CD4-positive, alpha-beta T cell treated with Interferon gamma for 1 hour (primary cell): Measurements from ENCODE around the gene DAZAP1.

Experiments used
- DNase-seq: peaks from one replicate; pipeline ENCODE4 v3.0.0-alpha.2; 2020

Gene DAZAP1

DNA sequence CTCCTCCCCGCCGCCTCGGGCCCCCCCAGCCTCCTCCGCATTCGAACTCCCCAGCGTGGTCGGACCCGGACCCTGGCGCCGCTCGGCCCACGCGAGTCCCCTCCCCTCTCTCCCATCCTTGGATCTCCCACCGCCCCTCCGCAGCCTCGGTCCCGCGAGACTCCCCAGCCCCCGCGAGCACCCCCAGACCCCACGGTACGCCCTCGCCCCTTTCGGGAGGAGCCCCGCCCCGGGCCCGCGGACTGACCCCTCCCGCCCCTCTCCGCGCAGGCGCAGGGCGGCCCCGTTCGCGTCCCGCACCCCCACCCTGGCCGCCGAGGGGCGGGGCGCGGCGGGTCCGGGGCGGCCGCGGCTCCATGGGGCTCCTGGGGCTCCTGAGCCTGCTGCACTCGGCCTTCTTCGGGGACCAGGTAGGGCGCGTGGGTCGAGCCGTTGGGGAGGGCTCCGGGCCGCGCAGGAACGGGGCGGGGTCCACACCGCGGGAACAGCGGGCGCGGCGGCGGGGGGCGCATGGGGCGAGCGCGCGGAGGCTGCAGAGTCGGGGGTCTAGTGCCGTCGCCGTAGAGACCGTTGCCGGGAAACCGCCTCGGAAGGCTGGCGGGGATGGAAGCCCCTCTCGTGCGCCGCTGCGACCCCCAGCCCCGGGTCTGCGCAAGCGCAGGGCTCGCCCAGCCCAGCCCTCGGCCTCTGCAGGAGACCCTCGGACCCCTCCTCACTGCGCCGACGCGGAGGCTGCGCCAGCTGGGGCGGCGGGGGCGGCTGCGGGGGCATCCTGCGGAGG is 38.7 kb downstream of the DAZAP1 start:
- no peak for DNase-seq

DNA sequence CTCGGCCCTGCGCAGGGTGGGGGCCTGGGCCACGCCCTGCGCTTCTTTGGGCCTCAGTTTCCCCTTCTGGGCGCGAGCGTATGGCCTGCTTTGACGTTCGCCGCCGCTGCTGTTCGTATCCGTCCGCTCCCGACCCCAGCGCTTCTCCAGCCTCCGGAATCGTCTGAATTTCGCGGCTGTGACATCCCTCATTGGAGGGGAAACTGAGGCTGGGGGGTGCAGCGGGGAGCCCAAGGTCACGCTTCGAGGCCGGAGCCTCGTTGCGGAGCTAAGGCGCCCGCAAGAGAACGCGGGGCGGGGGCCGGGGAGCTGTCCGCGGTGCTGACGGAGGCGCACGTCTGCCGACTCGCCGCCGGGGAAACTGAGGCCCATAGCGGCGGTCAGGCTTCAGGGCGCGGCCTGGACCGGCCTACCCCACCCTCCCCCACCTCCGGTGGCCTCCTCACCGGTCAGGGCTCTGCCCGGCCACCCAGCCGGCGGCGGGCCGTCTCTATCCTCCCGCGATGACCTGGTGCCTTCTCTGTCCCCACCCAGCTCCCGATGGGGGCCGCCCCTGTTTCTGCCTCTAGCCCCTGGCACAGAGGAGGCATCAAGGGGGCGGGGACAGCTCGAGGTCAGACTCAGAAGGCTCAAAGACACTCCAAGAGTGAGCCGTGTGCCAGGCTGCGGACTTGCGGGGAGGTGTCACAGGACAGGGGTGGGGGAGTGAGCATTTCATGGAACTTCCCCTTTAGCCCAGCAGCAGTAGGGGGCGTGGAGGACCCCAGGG is 39.5 kb downstream of the DAZAP1 start:
- DNase-seq: no peak

DNA sequence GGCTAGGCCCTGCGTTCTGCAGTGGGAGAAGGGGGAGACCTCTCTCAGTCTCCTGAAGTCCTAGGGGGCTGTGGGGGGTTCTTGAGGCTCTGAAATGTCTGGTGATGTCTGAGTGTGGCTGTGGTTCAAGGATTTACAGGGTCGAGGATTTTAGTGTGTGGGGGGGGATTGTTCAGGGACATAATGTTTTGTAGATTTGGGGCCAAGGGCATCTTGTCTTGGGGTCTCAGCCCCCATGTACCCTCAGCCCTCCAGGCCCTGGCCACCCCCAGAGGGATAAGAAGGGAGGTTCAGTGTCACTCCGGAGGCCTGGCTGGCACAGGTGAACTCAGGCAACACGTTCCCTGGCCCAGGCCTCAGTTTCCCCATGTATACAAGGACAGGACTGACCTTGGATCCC is 40.1 kb downstream of the DAZAP1 start:
- DNase-seq: no peak

DNA sequence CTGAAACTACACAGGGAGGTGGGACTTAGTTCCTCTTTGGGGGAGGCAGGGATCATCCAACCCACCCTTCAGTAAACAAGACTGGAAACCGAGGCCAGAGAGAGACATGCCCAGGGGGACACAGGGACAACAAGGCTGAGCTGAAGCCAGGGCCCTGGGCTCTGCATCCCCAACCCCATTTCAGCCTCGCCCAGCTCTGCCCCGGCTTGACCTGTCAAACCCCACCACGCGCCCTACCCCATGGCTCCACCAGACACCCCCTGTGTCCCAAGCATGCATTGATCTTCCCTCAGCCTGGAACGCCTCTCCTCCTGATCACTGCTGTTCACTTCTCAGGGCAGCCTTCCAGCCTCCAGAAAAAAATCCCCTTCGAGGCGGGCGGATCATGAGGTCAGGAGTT is 40.6 kb downstream of the DAZAP1 start:
- no peak for DNase-seq

DNA sequence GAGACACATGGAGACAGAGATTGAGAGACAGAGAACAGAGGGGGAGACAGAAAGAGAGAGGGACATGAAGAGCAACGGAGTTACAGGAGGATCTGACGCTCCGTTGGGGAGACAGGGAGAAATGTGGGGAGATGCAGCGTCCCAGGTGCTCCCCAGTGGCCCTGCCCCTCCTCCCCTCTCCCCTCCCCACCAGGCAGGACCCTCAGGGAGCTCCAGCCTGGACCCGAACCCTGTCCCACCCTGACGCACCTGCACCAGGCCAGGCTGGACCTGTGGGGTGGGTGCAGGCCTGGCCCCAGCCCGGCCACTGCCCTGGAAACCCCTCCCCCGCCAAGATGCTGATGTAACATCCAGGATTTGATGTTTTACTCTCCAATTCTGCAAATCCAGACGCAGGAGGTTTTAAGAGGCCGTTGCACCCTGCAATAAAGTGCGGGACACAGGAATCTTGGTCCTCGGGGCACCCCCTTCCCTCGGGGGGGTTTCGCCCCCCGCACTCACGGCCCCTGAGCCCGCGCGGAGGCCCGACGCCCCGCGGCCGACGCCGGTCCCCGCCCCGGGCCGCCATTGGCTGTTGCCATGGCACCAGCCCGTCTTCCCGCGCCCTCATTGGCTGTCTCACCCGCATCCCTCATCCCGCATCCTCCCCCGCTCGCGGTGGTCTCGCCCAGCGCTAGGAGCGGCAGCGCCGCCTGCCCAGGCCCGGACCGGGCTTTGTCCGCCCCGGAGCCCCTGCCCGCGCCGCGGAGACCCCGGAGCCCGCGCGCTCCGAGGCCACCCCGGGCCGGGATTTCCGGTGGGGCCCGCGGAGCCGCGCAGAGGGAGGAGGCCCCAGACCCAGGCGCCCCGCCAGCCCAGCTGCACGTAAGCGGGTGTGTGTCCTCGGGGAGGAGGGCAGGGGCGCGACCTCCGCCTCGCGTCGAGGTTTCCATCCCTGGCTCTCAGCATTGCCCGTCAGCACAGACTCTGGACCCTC is 42.4 kb downstream of the DAZAP1 start, which contains the start of gene APC2:
APC2 (plus strand) TSS at position 655 of the 976 bp plus-strand sequence. CDS start 2,881 bp downstream, outside the sequence.
- no peak for DNase-seq

DNA sequence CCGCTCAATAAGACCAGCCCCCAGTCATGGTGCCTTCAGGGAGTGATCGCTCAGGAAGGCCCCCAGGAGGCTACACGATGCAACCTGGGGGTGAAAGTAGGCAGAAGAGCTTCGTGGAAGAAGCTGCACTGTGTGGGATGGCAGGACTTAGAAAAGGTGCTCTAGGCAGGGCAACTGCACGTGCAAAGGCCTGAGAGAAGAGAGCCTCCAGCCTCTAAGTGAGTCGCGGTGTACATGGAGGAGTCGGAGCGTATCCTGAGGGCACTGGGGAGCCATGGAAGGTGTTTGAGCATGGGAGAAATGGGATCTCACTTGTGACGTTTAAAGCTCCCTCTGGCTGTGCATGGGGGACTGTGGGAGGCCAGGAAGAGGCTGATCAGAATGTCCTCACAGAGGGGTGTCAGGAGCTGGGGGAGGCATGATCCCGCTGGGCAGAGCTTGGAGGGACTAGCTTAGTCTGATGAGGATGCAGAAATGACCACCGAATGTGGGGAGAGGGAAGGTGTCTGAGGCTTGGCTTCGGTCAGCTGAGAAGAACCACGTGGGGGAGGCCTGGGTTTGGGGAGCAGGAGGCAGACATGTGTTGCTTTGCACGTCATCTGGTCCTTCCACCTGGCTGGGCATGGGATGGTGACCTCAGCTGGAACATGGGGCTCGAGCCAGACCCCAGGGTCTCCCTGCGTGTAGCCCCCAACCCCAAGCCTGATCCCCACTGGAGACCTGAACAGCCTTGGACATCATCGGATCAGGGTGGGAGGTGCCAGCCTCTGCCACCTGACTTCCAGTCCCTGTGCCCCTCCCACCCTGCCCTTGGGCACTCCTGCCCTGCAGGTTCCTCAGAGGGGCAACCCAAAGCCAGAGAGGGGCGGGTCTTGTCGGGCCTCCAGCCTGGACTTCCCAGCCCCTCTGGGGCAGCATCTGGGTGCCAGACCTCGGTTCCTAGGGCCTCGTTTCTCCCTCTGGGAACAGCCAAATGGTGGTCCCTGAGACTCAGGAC is 43.6 kb downstream of the DAZAP1 start:
- no peak for DNase-seq

DNA sequence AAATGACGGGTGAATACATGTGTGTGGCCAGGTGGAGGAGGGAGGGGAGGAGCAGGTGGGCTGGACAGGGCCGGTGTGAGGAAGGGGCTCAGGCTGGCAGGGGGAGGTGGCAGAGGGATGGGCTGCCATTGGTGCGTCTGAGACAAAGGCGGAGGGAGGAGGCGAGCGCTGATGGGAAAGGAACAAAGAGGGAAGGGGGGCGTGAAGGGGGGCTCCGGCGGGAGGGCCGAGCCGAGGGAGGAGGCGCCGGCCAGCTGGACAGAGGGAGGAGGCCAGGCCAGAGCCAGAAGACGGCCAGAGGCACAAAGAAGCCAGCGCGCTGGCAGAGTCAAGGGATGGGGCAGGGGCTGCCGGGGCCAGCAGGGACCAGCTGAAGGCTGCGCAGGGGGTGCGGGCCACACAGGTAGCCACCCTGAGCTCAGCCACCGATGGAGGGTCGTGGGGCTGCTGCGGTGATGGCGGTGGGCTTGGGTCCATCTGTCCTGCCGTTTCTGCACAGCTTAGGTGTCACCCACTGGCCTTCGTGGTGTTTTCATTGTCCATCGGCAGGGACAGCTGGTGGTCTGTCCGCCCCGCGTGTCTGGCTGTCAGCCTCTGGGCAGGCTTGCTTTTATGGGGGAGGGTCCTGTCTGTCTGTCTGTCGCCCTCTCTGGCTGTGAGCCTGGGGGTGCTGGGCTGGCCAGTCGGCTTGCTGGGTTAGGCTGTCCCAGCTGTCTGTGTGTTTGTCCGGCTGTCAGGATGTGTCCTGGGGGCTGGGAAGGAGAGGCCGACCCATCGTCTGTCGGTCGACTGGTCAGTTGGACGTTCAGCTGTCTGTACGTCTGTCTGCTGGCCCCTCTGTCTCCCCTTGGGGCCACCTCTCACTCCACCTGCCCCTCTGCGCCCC is 44.8 kb downstream of the DAZAP1 start:
- no peak for DNase-seq

DNA sequence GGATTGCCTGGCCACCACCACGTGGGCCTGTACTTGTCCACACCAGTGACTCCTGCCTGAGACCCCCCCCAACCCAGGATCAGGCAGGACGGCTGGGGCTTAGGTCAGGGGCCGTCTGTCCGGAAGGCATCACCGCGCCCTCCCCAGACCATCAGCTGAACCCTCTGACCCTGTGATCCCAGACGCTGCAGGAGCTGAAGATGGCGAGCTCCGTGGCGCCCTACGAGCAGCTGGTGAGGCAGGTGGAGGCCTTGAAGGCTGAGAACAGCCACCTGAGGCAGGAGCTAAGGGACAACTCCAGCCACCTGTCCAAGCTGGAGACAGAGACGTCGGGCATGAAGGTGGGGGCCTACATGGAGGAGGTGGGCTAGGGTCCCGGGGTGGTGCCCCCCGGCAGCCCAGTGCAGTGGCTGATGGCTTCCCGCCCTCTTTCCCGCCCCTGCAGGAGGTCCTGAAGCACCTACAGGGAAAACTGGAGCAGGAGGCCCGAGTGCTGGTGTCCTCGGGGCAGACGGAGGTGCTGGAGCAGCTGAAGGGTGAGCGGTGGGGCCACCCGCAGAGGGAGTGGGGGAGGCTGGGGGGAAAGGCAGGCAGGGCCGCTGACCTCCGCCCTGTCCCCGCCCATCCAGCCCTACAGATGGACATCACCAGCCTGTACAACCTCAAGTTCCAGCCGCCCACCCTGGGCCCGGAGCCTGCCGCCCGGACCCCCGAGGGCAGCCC is 45.6 kb downstream of the DAZAP1 start:
- DNase-seq: no peak

DNA sequence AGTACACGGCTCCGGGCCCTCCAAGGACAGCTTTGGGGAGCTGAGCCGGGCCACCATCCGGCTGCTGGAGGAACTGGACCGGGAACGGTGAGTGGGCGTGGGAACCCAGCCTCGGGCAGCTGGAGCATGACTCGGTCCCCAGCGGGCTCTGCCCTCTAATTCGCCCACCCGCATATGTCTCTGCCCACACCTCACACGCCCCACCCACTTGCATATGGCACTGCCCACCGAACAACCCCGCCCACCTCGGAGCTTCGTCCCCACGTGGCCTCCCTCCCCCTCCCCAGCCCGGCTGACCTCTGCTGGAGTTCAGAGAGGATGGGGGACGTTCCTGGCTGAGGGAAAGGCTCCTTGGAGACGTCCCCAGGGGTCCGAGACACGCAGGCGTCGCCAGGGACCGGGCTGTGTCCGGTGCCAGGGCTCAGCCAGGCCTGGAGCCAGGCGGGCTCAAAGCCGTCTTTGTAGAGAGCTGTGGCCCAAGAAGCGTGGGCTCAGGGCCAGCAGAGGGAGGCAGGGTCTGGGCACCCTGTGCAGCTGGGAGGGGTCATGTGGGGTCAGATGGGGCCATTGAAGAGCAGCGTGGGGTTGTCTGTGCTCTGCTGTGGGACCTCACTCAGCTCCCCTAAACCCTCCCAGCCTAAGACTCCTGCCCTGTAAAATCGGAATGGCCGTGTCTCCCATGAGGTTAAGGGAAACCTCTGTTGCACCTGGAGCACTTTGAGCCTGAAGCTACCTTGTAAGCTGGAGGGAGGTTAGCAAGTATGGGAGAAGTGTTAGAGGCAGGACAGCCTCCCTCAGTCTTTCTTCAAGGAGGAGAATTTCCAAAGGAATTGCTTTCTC is 46.4 kb downstream of the DAZAP1 start:
- no peak for DNase-seq

DNA sequence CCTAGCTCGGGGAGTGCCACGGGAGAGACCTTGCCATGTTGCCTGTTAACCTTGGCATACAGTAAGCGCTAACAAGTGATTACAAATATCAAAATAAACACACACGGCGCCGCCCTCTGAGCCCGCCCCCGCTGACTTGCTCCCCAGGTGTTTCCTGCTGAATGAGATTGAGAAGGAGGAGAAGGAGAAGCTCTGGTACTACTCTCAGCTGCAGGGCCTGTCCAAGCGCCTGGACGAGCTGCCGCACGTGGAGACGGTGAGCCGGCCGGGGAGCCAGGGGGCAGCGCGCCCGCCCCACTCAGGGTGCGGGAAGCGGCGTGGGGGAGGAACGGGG is 47.6 kb downstream of the DAZAP1 start:
- DNase-seq: no peak

DNA sequence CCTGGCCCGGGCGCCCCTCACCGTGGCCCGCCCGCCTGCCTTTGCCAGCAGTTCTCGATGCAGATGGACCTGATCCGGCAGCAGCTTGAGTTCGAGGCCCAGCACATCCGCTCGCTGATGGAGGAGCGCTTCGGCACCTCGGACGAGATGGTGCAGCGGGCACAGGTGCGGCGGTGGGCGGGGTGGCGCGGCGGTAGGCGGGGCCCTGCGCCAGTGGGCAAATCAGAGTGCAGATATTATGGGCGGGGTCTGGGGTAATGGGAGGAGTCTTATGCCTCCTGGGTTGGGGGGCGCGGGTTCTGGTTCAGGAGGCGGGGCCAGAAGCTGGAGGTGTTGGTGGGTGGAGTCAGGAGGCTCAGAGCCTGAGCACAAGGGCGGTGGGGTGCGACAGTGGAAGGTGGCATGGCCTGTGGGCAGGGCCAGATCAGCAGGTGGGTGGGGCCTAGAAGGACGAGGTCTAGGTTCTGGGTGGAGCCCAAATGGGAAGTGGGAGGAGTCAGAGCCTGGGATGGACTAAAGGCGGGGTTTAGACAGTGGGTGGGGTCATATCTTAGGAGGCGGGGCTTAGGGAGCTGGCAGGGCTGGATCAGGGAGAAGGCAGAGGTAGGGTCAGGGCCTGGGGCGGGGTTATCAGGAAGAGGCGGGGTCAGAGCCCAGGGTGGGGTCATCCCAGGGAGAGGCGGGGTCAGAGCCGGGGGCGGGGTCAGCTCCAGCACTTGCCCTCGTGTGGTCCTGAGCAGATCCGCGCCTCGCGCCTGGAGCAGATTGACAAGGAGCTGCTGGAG is 48.1 kb downstream of the DAZAP1 start:
- peak; percentile 64 for DNase-seq

DNA sequence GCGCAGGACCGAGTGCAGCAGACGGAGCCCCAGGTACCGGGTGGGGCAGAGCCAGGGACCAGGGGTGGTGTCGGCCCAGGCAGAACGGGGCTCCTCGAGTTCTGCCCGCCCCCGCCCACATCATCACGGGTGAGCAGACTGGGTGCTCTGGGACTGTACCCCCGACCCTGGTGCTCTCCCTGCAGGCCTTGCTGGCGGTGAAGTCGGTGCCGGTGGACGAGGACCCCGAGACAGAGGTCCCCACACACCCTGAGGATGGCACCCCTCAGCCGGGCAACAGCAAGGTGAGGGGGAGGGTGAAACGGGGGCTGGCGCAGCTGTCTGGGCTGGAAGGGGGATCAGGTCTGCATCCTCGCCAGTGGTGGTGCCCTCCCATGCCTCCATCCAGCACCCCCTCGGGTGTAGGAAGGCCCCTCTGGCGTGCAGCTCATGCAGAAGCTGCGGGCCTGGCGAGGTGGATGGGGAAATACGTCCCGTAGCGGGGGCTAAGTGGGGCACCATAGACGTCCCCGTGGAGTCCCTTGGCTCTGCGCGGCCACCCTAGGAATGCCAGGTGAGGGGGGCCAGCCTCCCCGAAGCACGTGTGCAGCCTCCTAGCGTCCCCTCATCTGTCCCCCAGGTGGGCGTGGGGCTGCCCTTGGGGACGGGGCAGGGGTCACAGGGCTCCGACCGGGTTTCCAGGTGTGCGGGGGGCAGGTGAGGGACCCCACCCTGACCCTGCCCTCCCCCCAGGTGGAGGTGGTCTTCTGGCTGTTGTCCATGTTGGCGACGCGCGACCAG is 48.9 kb downstream of the DAZAP1 start:
- no peak for DNase-seq

DNA sequence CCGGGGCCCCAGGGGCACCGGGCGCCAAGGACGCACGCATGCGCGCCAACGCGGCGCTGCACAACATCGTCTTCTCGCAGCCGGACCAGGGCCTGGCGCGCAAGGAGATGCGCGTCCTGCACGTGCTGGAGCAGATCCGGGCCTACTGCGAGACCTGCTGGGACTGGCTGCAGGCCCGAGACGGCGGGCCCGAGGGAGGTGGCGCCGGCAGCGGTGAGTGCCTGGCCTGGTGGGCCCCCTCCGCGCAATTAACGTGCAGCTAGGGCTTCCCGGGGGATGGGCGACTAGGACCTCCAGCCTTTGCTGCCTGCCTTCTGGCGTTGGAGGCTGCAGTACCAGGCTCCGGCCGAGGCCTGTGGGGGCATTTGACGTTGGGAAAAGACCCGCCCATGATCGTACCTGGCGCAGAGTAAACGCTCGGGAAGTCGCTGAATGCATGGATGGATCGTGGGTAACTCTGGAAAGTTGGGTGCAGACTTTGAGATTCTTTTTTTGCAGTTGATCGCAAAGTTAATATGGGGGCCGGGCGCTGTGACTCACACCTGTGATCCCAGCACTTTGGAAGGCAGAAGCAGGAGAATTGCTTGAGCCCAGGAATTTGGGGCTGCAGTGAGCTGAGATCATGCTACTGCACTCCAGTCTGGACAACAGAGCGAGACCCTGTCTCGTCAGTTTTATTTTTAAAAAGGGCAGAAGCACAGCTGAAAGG is 49.8 kb downstream of the DAZAP1 start:
- no peak for DNase-seq

DNA sequence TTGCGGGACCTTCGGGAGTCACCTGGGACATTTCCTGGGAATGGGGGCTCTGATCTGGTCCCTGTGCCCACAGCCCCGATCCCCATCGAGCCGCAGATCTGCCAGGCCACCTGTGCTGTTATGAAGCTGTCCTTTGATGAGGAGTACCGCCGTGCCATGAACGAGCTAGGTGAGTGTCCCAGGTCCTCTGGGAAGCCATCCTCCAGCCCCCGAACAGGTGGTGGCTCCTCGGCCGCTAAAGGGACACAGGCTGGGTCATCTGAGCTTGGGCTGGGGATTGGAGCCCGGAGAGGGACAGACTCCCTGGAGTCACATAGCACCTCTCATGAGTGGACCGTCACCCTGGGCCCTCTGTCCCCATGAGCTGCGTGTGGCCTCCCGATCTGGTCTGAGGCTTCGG is 50.5 kb downstream of the DAZAP1 start:
- no peak for DNase-seq

DNA sequence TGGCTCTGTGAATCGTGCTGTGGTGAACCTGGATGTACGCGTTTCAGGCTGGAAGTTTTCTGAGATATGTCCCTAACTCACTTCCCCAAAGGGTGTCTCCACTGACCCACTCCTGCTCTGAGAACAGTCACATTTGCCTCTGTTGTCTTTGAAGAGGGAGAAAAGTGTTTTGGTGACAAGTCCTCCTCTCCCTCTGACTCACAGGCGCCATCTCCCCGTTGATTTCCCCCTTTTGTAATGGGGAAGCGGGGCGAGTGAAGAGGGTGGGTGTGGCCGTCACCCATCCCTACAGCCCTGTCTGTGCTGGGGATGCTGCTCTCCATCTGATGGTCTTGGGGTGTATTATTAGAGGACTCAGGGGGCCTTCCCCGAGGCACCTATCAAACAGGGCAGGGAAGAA is 52.1 kb downstream of the DAZAP1 start:
- DNase-seq: no peak

DNA sequence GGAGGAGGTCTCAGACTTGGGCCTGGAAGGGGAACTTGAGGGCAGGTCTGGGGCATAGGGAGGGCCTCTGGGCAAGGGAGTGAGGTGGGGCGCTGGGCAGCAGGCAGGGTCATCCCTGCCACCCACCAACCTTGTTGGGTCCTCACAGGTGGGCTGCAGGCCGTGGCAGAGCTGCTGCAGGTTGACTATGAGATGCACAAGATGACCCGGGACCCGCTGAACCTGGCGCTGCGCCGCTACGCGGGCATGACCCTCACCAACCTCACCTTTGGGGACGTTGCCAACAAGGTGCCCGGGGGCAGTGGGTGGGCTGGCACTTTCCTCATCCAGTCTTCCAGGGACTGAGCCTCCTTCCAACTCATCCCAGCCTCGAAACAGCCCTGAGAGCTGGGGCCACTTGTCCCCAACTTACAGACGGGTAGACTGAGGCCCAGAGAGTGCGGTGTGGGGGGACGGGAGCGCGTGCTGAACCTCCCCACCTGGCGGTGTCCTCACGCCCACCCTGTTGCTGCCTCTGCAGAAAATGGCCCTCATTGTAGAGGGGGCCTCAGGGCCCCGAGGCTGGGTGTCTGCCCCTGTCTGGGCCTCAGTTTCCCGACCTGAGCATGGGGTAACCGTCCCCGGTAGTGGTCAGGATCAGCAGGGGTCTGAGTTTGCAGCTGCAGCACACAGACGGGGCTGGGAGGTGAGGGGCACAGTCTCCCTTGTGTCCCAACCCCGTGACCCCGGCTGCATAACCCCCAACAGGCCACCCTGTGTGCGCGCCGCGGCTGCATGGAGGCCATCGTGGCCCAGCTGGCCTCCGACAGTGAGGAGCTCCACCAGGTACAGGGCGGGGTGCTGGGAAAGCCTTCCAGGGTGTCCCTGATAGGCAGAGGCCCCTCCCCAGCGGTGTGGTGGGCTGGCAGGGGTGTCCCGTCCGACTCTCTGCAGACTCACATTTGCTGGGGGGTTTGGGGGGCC is 52.9 kb downstream of the DAZAP1 start:
- DNase-seq: no peak
